HCT116 (cell line): ENCODE results near the gene OBSCN. TPM values are rescaled to one million over a fixed set of nuclear protein-coding genes. Genes with fewer than 3 reads are reported as not detected.

ENCODE experiments used
- ATAC-seq: fragments of 200-7000 bp; cut with Tn5 transposase; 2 replicates; pipeline ENCODE4 v1.9.1; 2020; ENCODE audit warnings: mild to moderate bottlenecking, moderate library complexity
- BruUV-seq: library from RNA; stranded (reverse); fragments of 400-500 nt; replicated peaks from 2 replicates; lab custom pipeline; 2021; lab: Mats Ljungman, UMichigan
- CTCF ChIA-PET: fragments of 300-600 bp; sonication (Branson Sonifier 250); formaldehyde crosslinking; loops from one replicate; lab custom pipeline; 2021; ENCODE audit warnings: antibody characterized with exemption; lab: Charles Lee
- POLR2A ChIA-PET: fragments of 300-600, 350-600 bp; sonication (Branson Sonifier 250); formaldehyde crosslinking; loops from one replicate; lab custom pipeline; 2021; ENCODE audit warnings: antibody characterized with exemption; lab: Charles Lee
- RAD21 ChIA-PET, 2 experiments: fragments of 300-600 bp; sonication (Branson Sonifier 250); formaldehyde crosslinking; loops; one replicate each; lab custom pipeline; 2023; ENCODE audit warnings: low total read pairs in 2 of 2; ENCODE audit not compliant: uncharacterized antibody in 2 of 2, unreplicated experiment in 2 of 2, low non-redundant PET in 1 of 2; lab: Charles Lee
- DNase-seq: peaks from one replicate; pipeline ENCODE4 v3.0.0-alpha.2; 2010; ENCODE audit warnings: low read depth, low spot score
- H2AFZ ChIP-seq: fragments of 200-600 bp; shearing (Covaris generic), sonication (generic); 2 replicates; pipeline ENCODE4 v1.6.1; 2017; ENCODE audit warnings: low read depth, mixed run types, mixed read lengths, antibody characterized with exemption, low read length; ENCODE audit not compliant: poor library complexity, severe bottlenecking
- H3K27ac ChIP-seq: 2 replicates; pipeline ENCODE4 v1.5.1; 2012; ENCODE audit warnings: low read depth, low read length
- H3K27me3 ChIP-seq: fragments of 200-600 bp; sonication (generic); 2 replicates; pipeline ENCODE4 v1.6.1; 2016; ENCODE audit warnings: mixed run types, low read length, mixed read lengths; ENCODE audit not compliant: insufficient read depth
- H3K36me3 ChIP-seq, 2 experiments: fragments of 200-500 bp in 1 of 2; fragments of 200-600 bp in 1 of 2; sonication (Bioruptor generic) in 1 of 2; sonication (generic) in 1 of 2; 2 replicates each; pipeline versions ENCODE4 v1.5.1 to v1.6.1; 2014 to 2016; ENCODE audit warnings: low read length in 2 of 2, inconsistent platforms in 1 of 2, mixed read lengths in 1 of 2, mixed run types in 1 of 2; ENCODE audit not compliant: insufficient read depth in 2 of 2, control insufficient read depth in 1 of 2
- H3K4me1 ChIP-seq, 2 experiments: fragments of 200-600 bp in 1 of 2; sonication (generic) in 1 of 2; 2 replicates each; pipeline versions ENCODE4 v1.5.1 to v1.6.1; 2012 to 2017; ENCODE audit warnings: low read length in 2 of 2, inconsistent platforms in 1 of 2, mild to moderate bottlenecking in 1 of 2, mixed read lengths in 1 of 2, mixed run types in 1 of 2, moderate library complexity in 1 of 2; ENCODE audit not compliant: insufficient read depth in 2 of 2, control insufficient read depth in 1 of 2
- H3K4me2 ChIP-seq: fragments of 200-600 bp; sonication (generic); 2 replicates; pipeline ENCODE4 v1.6.1; 2017; ENCODE audit warnings: mixed run types, low read length, mixed read lengths
- H3K4me3 ChIP-seq, 2 experiments: fragments of 200-600 bp in 1 of 2; sonication (generic) in 1 of 2; replicated peaks in 1 of 2; 2 replicates each; pipeline ENCODE4 v1.5.1; 2011 to 2016; ENCODE audit warnings: low read length in 2 of 2, control low read depth in 1 of 2, low read depth in 1 of 2, mild to moderate bottlenecking in 1 of 2, mixed read lengths in 1 of 2, mixed run types in 1 of 2
- H3K79me2 ChIP-seq: fragments of 200-600 bp; sonication (generic); 2 replicates; pipeline ENCODE4 v1.6.1; 2017; ENCODE audit warnings: mild to moderate bottlenecking, mixed run types, low read length, moderate library complexity, mixed read lengths; ENCODE audit not compliant: insufficient read depth
- H3K9ac ChIP-seq: fragments of 200-600 bp; sonication (generic); 2 replicates; pipeline ENCODE4 v1.6.1; 2016; ENCODE audit warnings: low read length, mixed read lengths
- H3K9me2 ChIP-seq: fragments of 200-600 bp; sonication (generic), shearing (Covaris generic); 2 replicates; pipeline ENCODE4 v1.6.1; 2017; ENCODE audit warnings: mixed run types, mild to moderate bottlenecking, moderate library complexity; ENCODE audit not compliant: insufficient read depth
- H3K9me3 ChIP-seq, 2 experiments: fragments of 200-500 bp in 1 of 2; fragments of 200-600 bp in 1 of 2; sonication (Bioruptor generic) in 1 of 2; sonication (generic) in 1 of 2; 2 replicates each; pipeline ENCODE4 v1.6.1; 2014 to 2017; ENCODE audit warnings: low read length in 2 of 2, mixed read lengths in 2 of 2, inconsistent platforms in 1 of 2, low read depth in 1 of 2, mild to moderate bottlenecking in 1 of 2, mixed run types in 1 of 2, moderate library complexity in 1 of 2; ENCODE audit not compliant: control insufficient read depth in 1 of 2, insufficient read depth in 1 of 2
- H4K20me1 ChIP-seq: fragments of 200-600 bp; sonication (generic), shearing (Covaris generic); 2 replicates; pipeline ENCODE4 v1.6.1; 2017; ENCODE audit warnings: mixed run types, mild to moderate bottlenecking, moderate library complexity; ENCODE audit not compliant: insufficient read depth
- CTCF ChIP-seq, 3 experiments: fragments of 200-600 bp in 1 of 3; sonication (generic) in 1 of 3; IDR thresholded peaks in 2 of 3; conservative IDR thresholded peaks in 1 of 3; 2 replicates each; pipeline ENCODE4 v1.5.1; 2012 to 2017; ENCODE audit warnings: low read depth in 2 of 3, low read length in 2 of 3, antibody characterized with exemption in 1 of 3, borderline replicate concordance in 1 of 3, control low read depth in 1 of 3, mild to moderate bottlenecking in 1 of 3, mixed read lengths in 1 of 3, mixed run types in 1 of 3, moderate library complexity in 1 of 3; ENCODE audit not compliant: insufficient read depth in 1 of 3
- EGR1 ChIP-seq: IDR thresholded peaks from 2 replicates; pipeline ENCODE4 v1.6.1; 2012; ENCODE audit warnings: low read depth
- EZH2 ChIP-seq: fragments of 200-600 bp; sonication (generic); IDR thresholded peaks from 2 replicates; pipeline ENCODE4 v1.6.1; 2017; ENCODE audit warnings: antibody characterized with exemption, mixed run types
- EZH2phosphoT487 ChIP-seq: fragments of 200-600 bp; IDR thresholded peaks from 2 replicates; pipeline ENCODE4 v1.6.1; 2018; ENCODE audit warnings: antibody characterized with exemption, borderline replicate concordance
- FOSL1 ChIP-seq: IDR thresholded peaks from 2 replicates; pipeline ENCODE4 v1.6.1; 2012; ENCODE audit warnings: low read depth
- MAX ChIP-seq: IDR thresholded peaks from 2 replicates; pipeline ENCODE4 v1.6.1; 2012
- POLR2A ChIP-seq: IDR thresholded peaks from 2 replicates; pipeline ENCODE4 v1.7.0; 2011; ENCODE audit warnings: borderline replicate concordance; ENCODE audit not compliant: insufficient read depth, insufficient read length; ENCODE audit errors: extremely low read depth
- RAD21 ChIP-seq: IDR thresholded peaks from 2 replicates; pipeline ENCODE4 v1.6.1; 2012; ENCODE audit warnings: low read depth, mild to moderate bottlenecking
- SIN3A ChIP-seq: IDR thresholded peaks from 2 replicates; pipeline ENCODE4 v1.6.1; 2012; ENCODE audit warnings: low read depth
- SP1 ChIP-seq: IDR thresholded peaks from 2 replicates; pipeline ENCODE4 v1.6.1; 2012; ENCODE audit warnings: low read depth
- YY1 ChIP-seq: IDR thresholded peaks from 2 replicates; pipeline ENCODE4 v1.6.1; 2011; ENCODE audit warnings: low read length, low read depth, moderate library complexity, mild to moderate bottlenecking; ENCODE audit not compliant: insufficient replicate concordance; ENCODE audit errors: extremely low read depth
- ZBTB33 ChIP-seq: IDR thresholded peaks from 2 replicates; pipeline ENCODE4 v1.6.1; 2011; ENCODE audit warnings: mild to moderate bottlenecking, low read length, moderate library complexity; ENCODE audit not compliant: insufficient replicate concordance; ENCODE audit errors: extremely low read depth
- ZFX ChIP-seq: fragments of 450-650 bp; IDR thresholded peaks from 2 replicates; pipeline ENCODE4 v1.6.1; 2017
- intact Hi-C: fragments of 100-400 bp; cut with micrococcal nuclease; formaldehyde crosslinking; loops from 2 replicates; pipeline ENCODE4 v1.10.0; 2022
- total RNA-seq: library from RNA; stranded (reverse); gene quantifications from one replicate; pipeline ENCODE4 v1.2.1, GENCODE V29; 2021; ENCODE audit not compliant: unreplicated experiment
- TF ChIP-seq, protein P1 (sequence below): IDR thresholded peaks from 2 replicates; pipeline ENCODE4 v1.6.1; 2012
- TF ChIP-seq, protein P2 (sequence below): IDR thresholded peaks from 2 replicates; pipeline ENCODE4 v1.6.1; 2012; ENCODE audit warnings: low read depth

OBSCN gene
- total RNA-seq, 1 experiment from 2014 or later: 16.6 TPM

DNA sequence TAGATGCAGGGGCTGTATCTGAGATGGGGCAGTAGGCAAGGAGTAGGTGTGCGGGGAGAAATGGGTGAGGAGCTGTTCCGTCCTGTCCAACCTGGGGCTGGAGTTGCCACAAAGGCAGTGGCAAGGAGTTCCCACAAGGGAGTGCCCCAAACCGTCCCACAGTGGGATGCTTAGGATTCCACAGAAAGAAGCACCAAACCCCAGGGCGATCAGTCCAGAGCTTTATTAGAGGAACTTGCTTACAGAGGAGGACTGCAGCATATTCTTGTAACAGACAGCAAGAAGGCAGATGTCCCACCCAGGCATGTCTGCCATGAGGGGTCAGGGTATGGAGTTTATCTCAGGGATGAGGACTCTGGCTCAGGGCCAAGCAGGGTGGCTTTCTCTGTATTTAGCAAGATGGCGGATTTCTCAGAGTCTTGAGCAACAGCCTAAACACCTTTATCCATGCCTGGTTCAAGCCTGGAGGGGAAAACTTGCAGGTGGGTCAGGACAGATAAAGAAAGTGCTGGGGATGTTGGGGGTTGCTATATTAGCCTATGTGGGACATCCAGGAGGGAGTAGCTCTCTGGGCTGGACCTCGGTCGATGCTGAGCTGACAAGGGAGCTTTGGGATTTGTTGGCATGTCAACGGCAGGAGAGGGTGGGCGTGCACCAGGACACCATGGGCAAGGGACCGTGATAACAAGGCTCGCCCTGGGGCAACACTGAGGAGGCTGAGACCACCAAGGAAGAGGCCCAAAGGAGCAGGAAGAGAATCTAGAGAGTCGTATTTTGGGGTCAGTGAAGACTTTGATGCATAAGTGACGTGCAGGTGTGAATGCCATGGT lies 32.8 kb downstream of the OBSCN start:
- Histone ChIP-seq H3K36me3 (peaks cover 5 to 28% of the 10 kb centered on the region in 2 experiments; a peak in 3 of 4 replicates), H3K4me1 (no peaks in the 10 kb centered on the region), H3K27ac (no peak overlapping the region), H3K9me3 (peaks cover 34 to 44% of the 10 kb centered on the region in 2 experiments), H3K4me3 (no peak overlapping the region), H3K27me3 (no peaks in the 10 kb centered on the region), H2AFZ (no peak overlapping the region), H3K4me2 (no peak overlapping the region), H3K9me2 (no peaks in the 10 kb centered on the region), H4K20me1 (no peaks in the 10 kb centered on the region), H3K9ac (no peak overlapping the region), H3K79me2 (no peaks in the 10 kb centered on the region)
- BruUV-seq: no TSS peak
- DNase-seq (no peak), ATAC-seq (no peak)
- CTCF ChIA-PET: no interaction called here
- POLR2A ChIA-PET: no interaction called here
- TF ChIP-seq RAD21: no peak
- TF ChIP-seq, protein P1, sequence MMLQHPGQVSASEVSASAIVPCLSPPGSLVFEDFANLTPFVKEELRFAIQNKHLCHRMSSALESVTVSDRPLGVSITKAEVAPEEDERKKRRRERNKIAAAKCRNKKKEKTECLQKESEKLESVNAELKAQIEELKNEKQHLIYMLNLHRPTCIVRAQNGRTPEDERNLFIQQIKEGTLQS: no peak
- no peak for TF ChIP-seq SIN3A
- TF ChIP-seq ZFX: no peak
- TF ChIP-seq, protein P2, sequence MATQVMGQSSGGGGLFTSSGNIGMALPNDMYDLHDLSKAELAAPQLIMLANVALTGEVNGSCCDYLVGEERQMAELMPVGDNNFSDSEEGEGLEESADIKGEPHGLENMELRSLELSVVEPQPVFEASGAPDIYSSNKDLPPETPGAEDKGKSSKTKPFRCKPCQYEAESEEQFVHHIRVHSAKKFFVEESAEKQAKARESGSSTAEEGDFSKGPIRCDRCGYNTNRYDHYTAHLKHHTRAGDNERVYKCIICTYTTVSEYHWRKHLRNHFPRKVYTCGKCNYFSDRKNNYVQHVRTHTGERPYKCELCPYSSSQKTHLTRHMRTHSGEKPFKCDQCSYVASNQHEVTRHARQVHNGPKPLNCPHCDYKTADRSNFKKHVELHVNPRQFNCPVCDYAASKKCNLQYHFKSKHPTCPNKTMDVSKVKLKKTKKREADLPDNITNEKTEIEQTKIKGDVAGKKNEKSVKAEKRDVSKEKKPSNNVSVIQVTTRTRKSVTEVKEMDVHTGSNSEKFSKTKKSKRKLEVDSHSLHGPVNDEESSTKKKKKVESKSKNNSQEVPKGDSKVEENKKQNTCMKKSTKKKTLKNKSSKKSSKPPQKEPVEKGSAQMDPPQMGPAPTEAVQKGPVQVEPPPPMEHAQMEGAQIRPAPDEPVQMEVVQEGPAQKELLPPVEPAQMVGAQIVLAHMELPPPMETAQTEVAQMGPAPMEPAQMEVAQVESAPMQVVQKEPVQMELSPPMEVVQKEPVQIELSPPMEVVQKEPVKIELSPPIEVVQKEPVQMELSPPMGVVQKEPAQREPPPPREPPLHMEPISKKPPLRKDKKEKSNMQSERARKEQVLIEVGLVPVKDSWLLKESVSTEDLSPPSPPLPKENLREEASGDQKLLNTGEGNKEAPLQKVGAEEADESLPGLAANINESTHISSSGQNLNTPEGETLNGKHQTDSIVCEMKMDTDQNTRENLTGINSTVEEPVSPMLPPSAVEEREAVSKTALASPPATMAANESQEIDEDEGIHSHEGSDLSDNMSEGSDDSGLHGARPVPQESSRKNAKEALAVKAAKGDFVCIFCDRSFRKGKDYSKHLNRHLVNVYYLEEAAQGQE: no peak
- no peak for TF ChIP-seq CTCF (IDR thresholded peaks at IDR 0.05 in 2 of 3, conservative IDR thresholded peaks at IDR 0.05 in 1 of 3; ENCODE audit: borderline replicate concordance in 1 of 3, insufficient read depth in 1 of 3, low read depth in 2 of 3, low read length in 2 of 3)
- no peak for TF ChIP-seq EZH2phosphoT487
- no peak for TF ChIP-seq YY1
- no peak for TF ChIP-seq FOSL1
- TF ChIP-seq EGR1: no peak
- TF ChIP-seq POLR2A: no peak
- TF ChIP-seq EZH2: no peak
- TF ChIP-seq ZBTB33: no peak
- no peak for TF ChIP-seq MAX
- no peak for TF ChIP-seq SP1
- intact Hi-C loops: no loop called here
- RAD21 ChIA-PET: no interaction called here
